MCF 10A (cell line): Measurements from ENCODE around the gene UBAC2. TPM values are rescaled to one million over a fixed set of nuclear protein-coding genes. Genes with fewer than 3 reads are reported as not detected.

Experiments used
- BruUV-seq: library from RNA; stranded (reverse); fragments of 400-500 nt; replicated peaks from 2 replicates; lab custom pipeline; 2021; lab: Mats Ljungman, UMichigan
- CTCF ChIA-PET: fragments of 300-600 bp; sonication (Branson Sonifier 250); formaldehyde crosslinking; extraction: SDS; loops from one replicate; lab custom pipeline; 2021; ENCODE audit warnings: antibody characterized with exemption, inconsistent platforms; lab: Yijun Ruan, JAX
- POLR2A ChIA-PET: fragments of 300-600, 350-650 bp; sonication (Branson Sonifier 250); formaldehyde crosslinking; extraction: SDS; loops from one replicate; lab custom pipeline; 2020; ENCODE audit warnings: antibody characterized with exemption, inconsistent platforms; lab: Yijun Ruan, JAX
- DNase-seq: peaks from one replicate; pipeline ENCODE4 v3.0.0-alpha.2; 2018; ENCODE audit not compliant: unreplicated experiment
- H3K27ac Mint-ChIP-seq: one replicate; pipeline ENCODE4 v1.8.0; 2022; ENCODE audit warnings: mild to moderate bottlenecking, low read depth, mixed read lengths; ENCODE audit not compliant: unreplicated experiment
- H3K27me3 Mint-ChIP-seq: one replicate; pipeline ENCODE4 v1.8.0; 2022; ENCODE audit warnings: mixed read lengths; ENCODE audit not compliant: insufficient read depth, unreplicated experiment
- H3K36me3 Mint-ChIP-seq: one replicate; pipeline ENCODE4 v1.8.0; 2022; ENCODE audit warnings: mild to moderate bottlenecking, moderate library complexity, mixed read lengths; ENCODE audit not compliant: insufficient read depth, unreplicated experiment
- H3K4me1 Mint-ChIP-seq: one replicate; pipeline ENCODE4 v1.8.0; 2022; ENCODE audit warnings: mixed read lengths; ENCODE audit not compliant: insufficient read depth, unreplicated experiment
- H3K4me3 Mint-ChIP-seq: one replicate; pipeline ENCODE4 v1.8.0; 2022; ENCODE audit warnings: mild to moderate bottlenecking, moderate library complexity, mixed read lengths; ENCODE audit not compliant: unreplicated experiment
- H3K9me3 Mint-ChIP-seq: one replicate; pipeline ENCODE4 v1.8.0; 2022; ENCODE audit warnings: mixed read lengths; ENCODE audit not compliant: unreplicated experiment
- intact Hi-C: fragments of 100-400 bp; cut with micrococcal nuclease; formaldehyde crosslinking; loops from 2 replicates; pipeline ENCODE4 v1.14.1; 2022
- total RNA-seq: library from RNA; stranded (reverse); gene quantifications from 2 replicates; pipeline ENCODE4 v1.2.3, GENCODE V29; 2022
- TF ChIP-seq, protein P1 (sequence below): fragments of 200-600 bp; IDR thresholded peaks from one replicate; pipeline ENCODE4 v1.8.0; 2022; ENCODE audit warnings: antibody characterized with exemption, mild to moderate bottlenecking; ENCODE audit not compliant: unreplicated experiment

Gene UBAC2
- total RNA-seq, 1 experiment from 2014 or later, result 74.7 TPM

DNA sequence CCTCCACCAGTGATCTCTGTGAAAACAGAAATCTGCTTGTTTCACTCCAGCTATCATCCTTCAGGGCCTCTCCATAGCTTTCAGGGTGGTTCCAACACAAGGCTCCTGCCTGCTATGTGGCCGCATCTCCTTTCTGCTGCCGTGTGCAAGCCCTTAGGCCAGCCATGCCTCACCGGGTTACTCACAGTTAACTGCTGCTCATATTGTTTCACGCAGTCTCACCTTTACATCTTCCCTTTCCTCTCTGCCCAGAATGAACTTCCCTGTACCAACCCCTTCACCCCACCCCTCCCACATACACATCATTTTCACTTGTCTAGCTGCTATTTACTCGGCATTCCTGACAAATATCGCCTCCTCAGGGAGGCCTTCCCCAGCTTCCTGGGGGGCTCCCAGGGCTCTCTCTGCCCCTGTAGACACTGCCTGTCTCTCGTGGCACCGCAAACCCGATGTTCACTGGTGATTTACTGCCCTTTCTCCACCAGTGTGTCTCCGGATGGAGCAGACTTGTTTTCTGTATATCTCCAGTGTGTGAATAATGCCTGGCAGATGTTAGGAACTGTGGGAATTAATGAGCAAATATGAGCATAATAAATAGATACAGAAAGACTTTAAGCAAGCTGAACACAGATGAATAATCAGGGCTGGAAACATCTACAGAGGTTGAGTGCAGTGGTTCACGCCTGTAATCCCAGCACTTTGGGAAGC is 145.8 kb downstream of the UBAC2 start:
- no peaks in the 10 kb centered on the region for H3K9me3 Mint-ChIP-seq
- H3K4me3 Mint-ChIP-seq, result no peak overlapping the region
- intact Hi-C loops, result no loop called here
- CTCF ChIA-PET, result interaction anchor here (0.8 to 1.5 kb wide), 3 partner anchors 76 to 169 kb away, joined by 3 read pairs; no protein-coding TSS in a partner anchor
- BruUV-seq, result no TSS peak
- TF ChIP-seq, protein P1, sequence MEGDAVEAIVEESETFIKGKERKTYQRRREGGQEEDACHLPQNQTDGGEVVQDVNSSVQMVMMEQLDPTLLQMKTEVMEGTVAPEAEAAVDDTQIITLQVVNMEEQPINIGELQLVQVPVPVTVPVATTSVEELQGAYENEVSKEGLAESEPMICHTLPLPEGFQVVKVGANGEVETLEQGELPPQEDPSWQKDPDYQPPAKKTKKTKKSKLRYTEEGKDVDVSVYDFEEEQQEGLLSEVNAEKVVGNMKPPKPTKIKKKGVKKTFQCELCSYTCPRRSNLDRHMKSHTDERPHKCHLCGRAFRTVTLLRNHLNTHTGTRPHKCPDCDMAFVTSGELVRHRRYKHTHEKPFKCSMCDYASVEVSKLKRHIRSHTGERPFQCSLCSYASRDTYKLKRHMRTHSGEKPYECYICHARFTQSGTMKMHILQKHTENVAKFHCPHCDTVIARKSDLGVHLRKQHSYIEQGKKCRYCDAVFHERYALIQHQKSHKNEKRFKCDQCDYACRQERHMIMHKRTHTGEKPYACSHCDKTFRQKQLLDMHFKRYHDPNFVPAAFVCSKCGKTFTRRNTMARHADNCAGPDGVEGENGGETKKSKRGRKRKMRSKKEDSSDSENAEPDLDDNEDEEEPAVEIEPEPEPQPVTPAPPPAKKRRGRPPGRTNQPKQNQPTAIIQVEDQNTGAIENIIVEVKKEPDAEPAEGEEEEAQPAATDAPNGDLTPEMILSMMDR, result no peak
- no peak for DNase-seq
- H3K27ac Mint-ChIP-seq, result no peak overlapping the region
- H3K4me1 Mint-ChIP-seq, result no peaks in the 10 kb centered on the region
- POLR2A ChIA-PET, result interaction anchor here (1.1 kb wide), 1 partner anchor 8 kb away, joined by 3 read pairs; no protein-coding TSS in a partner anchor
- no peaks in the 10 kb centered on the region for H3K27me3 Mint-ChIP-seq
- H3K36me3 Mint-ChIP-seq, result peaks cover 64% of the 10 kb centered on the region

DNA sequence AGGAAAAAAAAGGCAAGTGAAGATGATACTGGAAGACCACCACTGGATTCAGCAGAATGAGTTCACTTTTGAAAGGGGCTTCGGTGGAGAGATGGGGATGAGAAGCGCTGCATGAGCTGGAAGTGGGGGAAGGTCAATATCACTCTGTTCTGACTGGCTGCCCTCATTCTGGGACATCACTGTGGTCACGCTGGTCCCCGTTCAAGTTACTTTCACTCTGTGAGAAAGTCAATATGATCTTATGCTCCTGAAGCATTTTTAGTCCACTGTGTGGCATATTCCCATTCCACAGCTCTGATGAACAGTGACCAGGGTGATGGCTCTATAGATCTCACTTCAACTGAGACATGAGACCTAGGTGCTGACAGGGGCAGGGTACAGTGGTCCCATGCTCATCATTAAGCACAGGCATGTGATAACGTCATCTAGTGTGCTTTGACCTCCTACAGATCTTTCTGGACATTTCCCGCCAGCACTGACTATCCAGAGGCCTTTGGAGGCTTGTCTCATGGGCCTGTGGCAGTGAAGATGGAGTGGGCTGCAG is 146.8 kb downstream of the UBAC2 start:
- ChIA-PET CTCF (interaction anchor here (1.4 to 1.5 kb wide), 3 partner anchors 23 to 80 kb away, joined by 3 read pairs; no protein-coding TSS in a partner anchor), POLR2A (interaction anchor here (0.6 to 1.1 kb wide), 2 partner anchors 9 to 968 kb away, joined by 3 read pairs; no protein-coding TSS in a partner anchor)
- peaks cover 56% of the 10 kb centered on the region for H3K36me3 Mint-ChIP-seq
- no peaks in the 10 kb centered on the region for H3K9me3 Mint-ChIP-seq
- no peak for DNase-seq
- TF ChIP-seq, protein P1, result no peak
- H3K27ac Mint-ChIP-seq, result no peak overlapping the region
- BruUV-seq, result no TSS peak
- intact Hi-C loops, result no loop called here
- H3K27me3 Mint-ChIP-seq, result no peaks in the 10 kb centered on the region
- H3K4me1 Mint-ChIP-seq, result no peaks in the 10 kb centered on the region
- H3K4me3 Mint-ChIP-seq, result no peak overlapping the region

DNA sequence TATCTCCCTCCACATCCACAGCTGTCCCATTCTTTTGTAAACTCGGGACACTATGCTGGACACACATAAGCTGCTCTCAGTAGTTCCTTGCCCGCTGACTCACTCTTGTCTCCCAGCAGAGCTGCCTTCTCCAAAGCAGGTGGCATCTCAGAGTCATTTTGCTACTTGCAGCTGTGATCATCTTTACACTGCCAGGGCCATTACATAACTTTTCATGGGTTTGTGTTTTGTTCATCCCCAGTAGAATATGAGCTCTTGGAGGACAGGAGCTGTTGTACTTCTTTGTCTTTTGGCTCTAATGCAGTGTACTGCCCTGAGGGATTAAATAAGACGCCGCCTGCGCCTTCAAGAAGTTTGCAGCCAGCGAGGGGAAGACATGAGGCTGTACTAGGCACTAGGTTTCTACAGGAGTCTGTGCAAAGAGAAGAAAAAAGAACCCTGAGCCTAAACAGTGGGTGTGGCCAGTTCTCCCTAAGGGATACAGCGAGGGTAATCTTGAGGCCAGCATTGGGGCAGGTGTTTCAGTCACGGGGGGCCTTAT is 147.3 kb downstream of the UBAC2 start:
- ChIA-PET POLR2A (no interaction called here), CTCF (interaction anchor here (1.4 to 1.5 kb wide), 2 partner anchors 24 to 78 kb away, joined by 3 read pairs; no protein-coding TSS in a partner anchor)
- Mint-ChIP-seq H3K4me3 (no peak overlapping the region), H3K27ac (no peak overlapping the region), H3K27me3 (no peaks in the 10 kb centered on the region), H3K4me1 (no peaks in the 10 kb centered on the region), H3K36me3 (peaks cover 50% of the 10 kb centered on the region), H3K9me3 (no peaks in the 10 kb centered on the region)
- DNase-seq, result no peak
- no TSS peak for BruUV-seq
- TF ChIP-seq, protein P1, result no peak
- intact Hi-C loops, result no loop called here

DNA sequence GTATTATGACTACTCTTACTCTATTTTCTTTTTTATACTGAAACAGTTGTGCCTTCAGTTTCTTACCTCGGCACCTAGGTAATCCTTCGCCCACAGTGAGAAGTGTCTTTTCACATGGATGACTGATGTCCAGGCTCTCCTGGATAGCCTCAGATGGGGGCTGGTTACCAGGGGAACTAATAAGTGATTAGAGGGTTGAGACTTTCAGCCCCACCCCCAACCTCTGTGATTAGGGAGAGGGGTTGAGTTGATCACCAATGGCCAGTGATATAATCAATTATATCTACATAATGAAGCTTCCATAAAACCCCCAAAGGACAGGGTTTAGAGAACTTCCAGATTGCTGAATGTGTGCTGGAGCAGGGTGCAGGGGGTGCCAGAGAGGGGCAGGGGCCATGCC is 149.5 kb downstream of the UBAC2 start:
- Mint-ChIP-seq H3K27me3 (no peaks in the 10 kb centered on the region), H3K9me3 (no peaks in the 10 kb centered on the region), H3K27ac (no peak overlapping the region), H3K4me1 (no peaks in the 10 kb centered on the region), H3K4me3 (no peak overlapping the region), H3K36me3 (peaks cover 50% of the 10 kb centered on the region)
- DNase-seq, result no peak
- ChIA-PET POLR2A (no interaction called here), CTCF (no interaction called here)
- BruUV-seq, result no TSS peak
- TF ChIP-seq, protein P1, result no peak
- intact Hi-C loops, result no loop called here
